ENCODE measurements around the gene OSTN. TPM values are rescaled to one million over a fixed set of nuclear protein-coding genes. Genes with fewer than 3 reads are reported as not detected.

OSTN gene
- total RNA-seq, 1 donor from 2014 or later = not detected

- intact Hi-C loops (cut with DNase I) = no loop called here
- Histone ChIP-seq H3K4me3 (no peak overlapping the region), H3K36me3 (no peaks in the 10 kb centered on the region), H3K27me3 (ENCODE audit: low read depth) (no peaks in the 10 kb centered on the region), H3K27ac (no peak overlapping the region), H3K4me1 (no peaks in the 10 kb centered on the region), H3K9me3 (no peaks in the 10 kb centered on the region)
- no peak for ATAC-seq
- no peak for DNase-seq
- TF ChIP-seq CTCF (IDR thresholded peaks at IDR 0.05) = no peak
These were observed 55.2 kb downstream of the OSTN start for GRCh38 chr3:191254098-191254873.

GRCh38 chr3:191255156-191255555 is 56.1 kb downstream of the OSTN start:
- Histone ChIP-seq H3K9me3 (no peaks in the 10 kb centered on the region), H3K4me3 (no peak overlapping the region), H3K27me3 (ENCODE audit: low read depth) (no peaks in the 10 kb centered on the region), H3K27ac (no peak overlapping the region), H3K4me1 (no peaks in the 10 kb centered on the region), H3K36me3 (no peaks in the 10 kb centered on the region)
- no peak for DNase-seq
- ATAC-seq = no peak
- intact Hi-C loops (cut with DNase I) = no loop called here
- no peak for TF ChIP-seq CTCF (IDR thresholded peaks at IDR 0.05)

GRCh38 chr3:191256405-191256804 is 57.4 kb downstream of the OSTN start:
- ATAC-seq (no peak), DNase-seq (no peak)
- intact Hi-C loops (cut with DNase I) = no loop called here
- no peak for TF ChIP-seq CTCF (IDR thresholded peaks at IDR 0.05)
- H3K4me3 ChIP-seq = no peak overlapping the region
- H3K27ac ChIP-seq = no peak overlapping the region
- no peaks in the 10 kb centered on the region for H3K27me3 ChIP-seq (ENCODE audit: low read depth)
- H3K4me1 ChIP-seq = no peaks in the 10 kb centered on the region
- no peaks in the 10 kb centered on the region for H3K36me3 ChIP-seq
- no peaks in the 10 kb centered on the region for H3K9me3 ChIP-seq

GRCh38 chr3:191257286-191257685 is 58.2 kb downstream of the OSTN start:
- Histone ChIP-seq H3K36me3 (no peaks in the 10 kb centered on the region), H3K27me3 (ENCODE audit: low read depth) (no peaks in the 10 kb centered on the region), H3K9me3 (no peaks in the 10 kb centered on the region), H3K27ac (no peak overlapping the region), H3K4me1 (no peaks in the 10 kb centered on the region), H3K4me3 (no peak overlapping the region)
- ATAC-seq = no peak
- no peak for TF ChIP-seq CTCF (IDR thresholded peaks at IDR 0.05)
- no peak for DNase-seq
- intact Hi-C loops (cut with DNase I) = no loop called here

- no peak overlapping the region for H3K27ac ChIP-seq
- H3K27me3 ChIP-seq (ENCODE audit: low read depth) = no peaks in the 10 kb centered on the region
- no peaks in the 10 kb centered on the region for H3K9me3 ChIP-seq
- DNase-seq = no peak
- H3K4me1 ChIP-seq = no peaks in the 10 kb centered on the region
- no peak for TF ChIP-seq CTCF (IDR thresholded peaks at IDR 0.05)
- intact Hi-C loops (cut with DNase I) = no loop called here
- H3K4me3 ChIP-seq = no peak overlapping the region
- no peak for ATAC-seq
- no peaks in the 10 kb centered on the region for H3K36me3 ChIP-seq
These were observed 60.4 kb downstream of the OSTN start for GRCh38 chr3:191259486-191259885.

Measured in lower lobe of right lung (tissue), 2 donors.